HS-27A (cell line): ENCODE results near the gene TRAK2.

Experiments used
- DNase-seq: peaks from one replicate; pipeline ENCODE4 v3.0.0-alpha.2; 2012; ENCODE audit warnings: low read depth, missing footprints

TRAK2 gene

GRCh38 chr2:201361078-201361733 lies 90.1 kb downstream of the TRAK2 start:
- DNase-seq: no peak

- DNase-seq: no peak
Measured at GRCh38 chr2:201360256-201360655, 91.0 kb downstream of the TRAK2 start.

- DNase-seq: no peak
Measured at GRCh38 chr2:201358684-201359083, 92.6 kb downstream of the TRAK2 start.

GRCh38 chr2:201357221-201357620 lies 94.0 kb downstream of the TRAK2 start, which contains the start of gene FLACC1:
FLACC1 (minus strand) TSS chr2:201357345; CDS start chr2:201351404, 5,941 bp downstream.
- no peak for DNase-seq

- DNase-seq: no peak
Measured at GRCh38 chr2:201353116-201353515, 98.1 kb downstream of the TRAK2 start.

- DNase-seq: no peak
Measured at GRCh38 chr2:201350879-201351278, 100.4 kb downstream of the TRAK2 start.

- DNase-seq: no peak
Measured at GRCh38 chr2:201349601-201350000, 101.7 kb downstream of the TRAK2 start.

- DNase-seq: no peak
Measured at GRCh38 chr2:201348758-201349157, 102.5 kb downstream of the TRAK2 start.

- DNase-seq: no peak
Measured at GRCh38 chr2:201347138-201347537, 104.1 kb downstream of the TRAK2 start.

GRCh38 chr2:201345625-201346213 lies 105.5 kb downstream of the TRAK2 start:
- DNase-seq: no peak

- no peak for DNase-seq
Measured at GRCh38 chr2:201344663-201345366, 106.4 kb downstream of the TRAK2 start.

- DNase-seq: no peak
Measured at GRCh38 chr2:201343559-201343958, 107.7 kb downstream of the TRAK2 start.

- no peak for DNase-seq
Measured at GRCh38 chr2:201342923-201343322, 108.3 kb downstream of the TRAK2 start.

- DNase-seq: no peak
Measured at GRCh38 chr2:201329409-201329808, 121.8 kb downstream of the TRAK2 start.

- DNase-seq: no peak
Measured at GRCh38 chr2:201327678-201328077, 123.6 kb downstream of the TRAK2 start.
